BLaER1 treated with 17β-estradiol and CSF1 and Interleukin-3, amounts not matched to agents 10 nM and 100 nM (cell line): ENCODE results near the gene ATP11A.

Experiments
- H3K27ac ChIP-seq, 11 experiments: shearing (Covaris generic); formaldehyde crosslinking; 2 replicates each; pipeline ENCODE4 v1.8.1; 2022
- H3K27me3 ChIP-seq, 11 experiments: shearing (Covaris generic); formaldehyde crosslinking; 2 replicates each; pipeline ENCODE4 v1.8.1; 2022
- H3K36me3 ChIP-seq, 11 experiments: shearing (Covaris generic); formaldehyde crosslinking; 2 replicates each; pipeline ENCODE4 v1.8.1; 2022
- H3K4me1 ChIP-seq, 10 experiments: shearing (Covaris generic); formaldehyde crosslinking; 2 replicates each; pipeline ENCODE4 v1.8.1; 2022
- H3K4me2 ChIP-seq, 11 experiments: shearing (Covaris generic); formaldehyde crosslinking; 2 replicates each; pipeline ENCODE4 v1.8.1; 2022
- H3K4me3 ChIP-seq, 10 experiments: shearing (Covaris generic); formaldehyde crosslinking; 2 replicates each; pipeline ENCODE4 v1.8.1; 2022
- H3K9ac ChIP-seq, 11 experiments: shearing (Covaris generic); formaldehyde crosslinking; 2 replicates each; pipeline ENCODE4 v1.8.1; 2022
- H3K9me3 ChIP-seq, 11 experiments: shearing (Covaris generic); formaldehyde crosslinking; replicated peaks in 1 of 11; 2 replicates each; pipeline ENCODE4 v1.8.1; 2022
- H4K20me1 ChIP-seq, 11 experiments: shearing (Covaris generic); formaldehyde crosslinking; 2 replicates each; pipeline ENCODE4 v1.8.1; 2022
- Cebpa-rat ChIP-seq, 11 experiments: shearing (Covaris generic); IDR thresholded peaks; 2 replicates each; pipeline ENCODE4 v1.8.1; 2022

The ATP11A gene

GRCh38 chr13:112928020-112928971, 238.5 kb downstream of the ATP11A start:
- Histone ChIP-seq H3K4me3 (no peak overlapping the region), H3K36me3 (no peaks in the 10 kb centered on the region), H3K9me3 (peaks cover 0 to 3% (median 0%) of the 10 kb centered on the region in 11 experiments; a peak in 1 of 22 replicates), H3K4me1 (peaks cover 0 to 17% (median 9%) of the 10 kb centered on the region in 10 experiments; a peak in 17 of 20 replicates), H3K4me2 (peak overlapping the region in 3 of 11 experiments; percentile 66 to 82 (median 72); a peak in 5 of 22 replicates), H3K9ac (no peak overlapping the region), H3K27me3 (peaks cover 32 to 47% (median 44%) of the 10 kb centered on the region in 11 experiments), H4K20me1 (peaks cover 0 to 17% (median 0%) of the 10 kb centered on the region in 11 experiments; a peak in 5 of 22 replicates), H3K27ac (no peak overlapping the region)
- TF ChIP-seq Cebpa-rat (IDR thresholded peaks at IDR 0.05) = no peak

- Histone ChIP-seq H3K4me3 (no peak overlapping the region), H3K36me3 (no peaks in the 10 kb centered on the region), H3K27me3 (peaks cover 32 to 47% (median 44%) of the 10 kb centered on the region in 11 experiments), H4K20me1 (peaks cover 0 to 21% (median 0%) of the 10 kb centered on the region in 11 experiments; a peak in 5 of 22 replicates), H3K9ac (no peak overlapping the region), H3K4me1 (peaks cover 8 to 23% (median 16%) of the 10 kb centered on the region in 10 experiments), H3K4me2 (peak overlapping the region in 8 of 11 experiments; percentile 3 to 82 (median 42); a peak in 13 of 22 replicates), H3K27ac (no peak overlapping the region), H3K9me3 (peaks cover 0 to 3% (median 0%) of the 10 kb centered on the region in 11 experiments; a peak in 1 of 22 replicates)
- TF ChIP-seq Cebpa-rat (IDR thresholded peaks at IDR 0.05) = no peak
Observed at GRCh38 chr13:112928972-112929782, 239.3 kb downstream of the ATP11A start.

- H3K9me3 ChIP-seq = peaks cover 0 to 3% (median 0%) of the 10 kb centered on the region in 11 experiments; a peak in 1 of 22 replicates
- no peak overlapping the region for H3K9ac ChIP-seq
- H4K20me1 ChIP-seq = peaks cover 0 to 21% (median 0%) of the 10 kb centered on the region in 11 experiments; a peak in 6 of 22 replicates
- H3K27ac ChIP-seq = no peak overlapping the region
- H3K27me3 ChIP-seq = peaks cover 32 to 47% (median 44%) of the 10 kb centered on the region in 11 experiments
- peaks cover 13 to 27% (median 19%) of the 10 kb centered on the region in 10 experiments for H3K4me1 ChIP-seq
- TF ChIP-seq Cebpa-rat (IDR thresholded peaks at IDR 0.05) = no peak
- H3K4me2 ChIP-seq = peak overlapping the region in 8 of 11 experiments; percentile 3 to 82 (median 42); a peak in 12 of 22 replicates
- H3K4me3 ChIP-seq = no peak overlapping the region
- no peaks in the 10 kb centered on the region for H3K36me3 ChIP-seq
Observed at GRCh38 chr13:112929783-112930055, 239.9 kb downstream of the ATP11A start.

- Histone ChIP-seq H3K4me1 (peaks cover 13 to 27% (median 19%) of the 10 kb centered on the region in 10 experiments), H3K4me2 (peak overlapping the region in 3 of 11 experiments; percentile 66 to 82 (median 72); a peak in 5 of 22 replicates), H3K9ac (no peak overlapping the region)
Observed at GRCh38 chr13:112930192-112930591, 240.4 kb downstream of the ATP11A start.

GRCh38 chr13:112931028-112931934, 241.4 kb downstream of the ATP11A start:
- peaks cover 0 to 21% (median 0%) of the 10 kb centered on the region in 11 experiments; a peak in 6 of 22 replicates for H4K20me1 ChIP-seq
- peaks cover 13 to 27% (median 19%) of the 10 kb centered on the region in 10 experiments for H3K4me1 ChIP-seq
- no peak overlapping the region for H3K4me3 ChIP-seq
- H3K9ac ChIP-seq = no peak overlapping the region
- H3K9me3 ChIP-seq = peaks cover 0 to 3% (median 0%) of the 10 kb centered on the region in 11 experiments; a peak in 1 of 22 replicates
- no peak for TF ChIP-seq Cebpa-rat (IDR thresholded peaks at IDR 0.05)
- H3K4me2 ChIP-seq = no peak overlapping the region
- H3K27me3 ChIP-seq = peaks cover 32 to 47% (median 44%) of the 10 kb centered on the region in 11 experiments
- no peaks in the 10 kb centered on the region for H3K36me3 ChIP-seq
- no peak overlapping the region for H3K27ac ChIP-seq

More at GRCh38 chr13:112930192-112930591, 240.4 kb downstream of the ATP11A start:
- H3K27ac ChIP-seq = no peak overlapping the region
- H3K27me3 ChIP-seq = peaks cover 32 to 47% (median 44%) of the 10 kb centered on the region in 11 experiments
- peaks cover 0 to 3% (median 0%) of the 10 kb centered on the region in 11 experiments; a peak in 1 of 22 replicates for H3K9me3 ChIP-seq
- H3K4me3 ChIP-seq = no peak overlapping the region
- no peak for TF ChIP-seq Cebpa-rat (IDR thresholded peaks at IDR 0.05)
- H3K36me3 ChIP-seq = no peaks in the 10 kb centered on the region
- peaks cover 0 to 21% (median 0%) of the 10 kb centered on the region in 11 experiments; a peak in 6 of 22 replicates for H4K20me1 ChIP-seq

GRCh38 chr13:112932971-112933370, 243.1 kb downstream of the ATP11A start:
- H3K9ac ChIP-seq = no peak overlapping the region
- H3K27ac ChIP-seq = no peak overlapping the region
- H3K4me2 ChIP-seq = no peak overlapping the region; a peak in 1 of 22 replicates
- no peak for TF ChIP-seq Cebpa-rat (IDR thresholded peaks at IDR 0.05)
- H3K9me3 ChIP-seq = no peaks in the 10 kb centered on the region
- peaks cover 25 to 36% (median 35%) of the 10 kb centered on the region in 11 experiments for H3K27me3 ChIP-seq
- H3K4me1 ChIP-seq = peaks cover 13 to 27% (median 19%) of the 10 kb centered on the region in 10 experiments
- H3K4me3 ChIP-seq = no peak overlapping the region
- no peaks in the 10 kb centered on the region for H3K36me3 ChIP-seq
- H4K20me1 ChIP-seq = peaks cover 0 to 21% (median 0%) of the 10 kb centered on the region in 11 experiments; a peak in 6 of 22 replicates

GRCh38 chr13:112933649-112934048, 243.8 kb downstream of the ATP11A start:
- peak overlapping the region in 8 of 11 experiments; percentile 37 to 75 (median 60); a peak in 14 of 22 replicates for H3K4me2 ChIP-seq
- H3K27me3 ChIP-seq = peaks cover 18 to 29% (median 28%) of the 10 kb centered on the region in 11 experiments
- no peaks in the 10 kb centered on the region for H3K36me3 ChIP-seq
- TF ChIP-seq Cebpa-rat (IDR thresholded peaks at IDR 0.05) = no peak
- no peaks in the 10 kb centered on the region for H3K9me3 ChIP-seq
- H3K4me1 ChIP-seq = peaks cover 13 to 26% (median 19%) of the 10 kb centered on the region in 10 experiments
- peaks cover 0 to 16% (median 0%) of the 10 kb centered on the region in 11 experiments; a peak in 6 of 22 replicates for H4K20me1 ChIP-seq
- H3K4me3 ChIP-seq = no peak overlapping the region
- no peak overlapping the region for H3K27ac ChIP-seq
- no peak overlapping the region for H3K9ac ChIP-seq
